ENCODE measurements around the gene HTR7. TPM values are rescaled to one million over a fixed set of nuclear protein-coding genes. Genes with fewer than 3 reads are reported as not detected.

HTR7 gene
- total and polyA plus RNA-seq, 2 of the 4 experiments (the other 2 are of a cell fraction) = 0.43 to 0.72 TPM

GRCh38 chr10:90818736-90819135 lies 39.1 kb downstream of the HTR7 start:
- Histone ChIP-seq H3K27ac (ENCODE audit: insufficient read depth, low read length) (no peak overlapping the region), H2BK15ac (ENCODE audit: low read depth, low read length) (no peak overlapping the region), H3K56ac (ENCODE audit: extremely low read depth, insufficient read depth, low read length) (no peak overlapping the region), H3K4me2 (ENCODE audit: low read depth, low read length) (no peak overlapping the region), H3K36me3 (ENCODE audit: control insufficient read depth, insufficient read depth, low read length) (no peaks in the 10 kb centered on the region), H4K5ac (ENCODE audit: low read depth, low read length) (no peak overlapping the region), H3K18ac (ENCODE audit: low read depth, low read length) (no peak overlapping the region), H3K27me3 (ENCODE audit: control insufficient read depth, insufficient read depth, low read length) (no peaks in the 10 kb centered on the region; the same call in 1 of the 2 replicates), H4K8ac (ENCODE audit: low read depth in 2 of 2, low read length in 2 of 2) (no peak overlapping the region), H3K9me1 (ENCODE audit: insufficient read depth, low read length) (no peaks in the 10 kb centered on the region), H3K4me1 (ENCODE audit: control insufficient read depth, insufficient read depth, low read length) (no peaks in the 10 kb centered on the region), H2BK120ac (ENCODE audit: low read depth, low read length) (no peak overlapping the region), H3K9ac (ENCODE audit: low read depth, low read length) (no peak overlapping the region), H4K20me1 (ENCODE audit: insufficient read depth, low read length) (no peaks in the 10 kb centered on the region), H3K14ac (replicated peaks; ENCODE audit: low read depth, low read length) (no peak overlapping the region), H3K79me1 (ENCODE audit: low read depth in 1 of 2, low read length in 2 of 2) (no peaks in the 10 kb centered on the region), H2AK9ac (replicated peaks; ENCODE audit: low read depth, low read length, poor library complexity) (no peak overlapping the region), H2BK5ac (ENCODE audit: low read depth, low read length, poor library complexity, severe bottlenecking) (no peak overlapping the region), H3K4ac (ENCODE audit: low read depth, low read length) (no peak overlapping the region), H3K23ac (ENCODE audit: low read depth, low read length) (no peak overlapping the region), H2AFZ (replicated peaks; ENCODE audit: low read length, poor library complexity) (no peak overlapping the region), H3K4me3 (ENCODE audit: insufficient read depth, low read depth, low read length) (no peak overlapping the region), H4K91ac (ENCODE audit: insufficient read depth, low read depth, low read length) (no peak overlapping the region), H2BK20ac (ENCODE audit: low read depth, low read length) (no peak overlapping the region), H3K9me3 (ENCODE audit: control insufficient read depth, insufficient read depth, low read length) (no peaks in the 10 kb centered on the region), H2AK5ac (ENCODE audit: low read depth, low read length) (no peak overlapping the region)
- in situ Hi-C loops (cut with MboI; ENCODE audit: low sequenced_read_pairs) (no loop called here), intact Hi-C loops (cut with micrococcal nuclease) (no loop called here), dilution Hi-C loops (cut with HindIII; ENCODE audit: low sequenced_read_pairs, unreplicated experiment) (no loop called here)
- TF ChIP-seq MAZ (IDR thresholded peaks at IDR 0.05; ENCODE audit: borderline replicate concordance, low read depth, low read length) (no peak), SMC3 (IDR thresholded peaks at IDR 0.05; ENCODE audit: low read depth, low read length) (no peak), USF2 (IDR thresholded peaks at IDR 0.05; ENCODE audit: low read depth, low read length) (no peak), MAFK (IDR thresholded peaks at IDR 0.05; ENCODE audit: low read depth, low read length) (no peak), CTCF (conservative IDR thresholded peaks at IDR 0.05; ENCODE audit: low read depth, low read length) (no peak), FOS (IDR thresholded peaks at IDR 0.05; ENCODE audit: low read depth, low read length) (no peak), ELK1 (IDR thresholded peaks at IDR 0.05; ENCODE audit: borderline replicate concordance, low read depth, low read length) (no peak), POLR2A (IDR thresholded peaks at IDR 0.05; ENCODE audit: low read depth, low read length) (no peak), MXI1 (IDR thresholded peaks at IDR 0.05; ENCODE audit: borderline replicate concordance, low read depth, low read length) (no peak), RCOR1 (IDR thresholded peaks at IDR 0.05; ENCODE audit: insufficient replicate concordance, low read length) (no peak), CHD1 (IDR thresholded peaks at IDR 0.05; ENCODE audit: low read depth, low read length) (no peak)
- CTCF ChIA-PET = no interaction called here
- ATAC-seq (ENCODE audit: low read depth) (no peak), DNase-seq (no peak)
- no CpG with 5 or more reads among the region's 1 CpG for WGBS, 2 experiments (ENCODE audit: extremely low coverage in 2 of 2, insufficient read length in 1 of 2)
- no TSS peak for BruUV-seq (replicated peaks)
- POLR2A ChIA-PET (ENCODE audit: unreplicated experiment) = no interaction called here

All from IMR-90 (cell line).